ENCODE results near the gene URB1.

DNA sequence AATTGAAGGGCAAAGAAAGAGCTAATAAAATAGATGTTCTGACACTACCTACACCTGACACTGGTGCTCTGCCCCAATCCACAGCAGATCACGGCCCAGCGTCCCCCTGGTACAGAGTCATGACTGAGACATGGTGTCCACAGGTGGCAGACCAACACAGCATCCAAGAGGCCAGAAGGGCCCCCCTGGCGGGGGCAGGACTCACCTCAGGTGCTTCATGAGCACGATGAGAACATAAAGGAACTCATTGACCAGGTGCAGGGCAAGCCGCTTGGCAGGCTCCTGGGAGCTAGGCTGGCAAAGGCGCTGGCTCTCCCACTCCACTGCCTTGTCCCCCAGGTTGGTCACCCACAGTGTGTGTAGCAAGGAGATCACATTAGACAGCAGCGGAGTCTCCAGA, 73.8 kb downstream of the URB1 start:
- TF ChIP-seq POLR2A (IDR thresholded peaks at IDR 0.05), result no peak
- TF ChIP-seq, protein P1, sequence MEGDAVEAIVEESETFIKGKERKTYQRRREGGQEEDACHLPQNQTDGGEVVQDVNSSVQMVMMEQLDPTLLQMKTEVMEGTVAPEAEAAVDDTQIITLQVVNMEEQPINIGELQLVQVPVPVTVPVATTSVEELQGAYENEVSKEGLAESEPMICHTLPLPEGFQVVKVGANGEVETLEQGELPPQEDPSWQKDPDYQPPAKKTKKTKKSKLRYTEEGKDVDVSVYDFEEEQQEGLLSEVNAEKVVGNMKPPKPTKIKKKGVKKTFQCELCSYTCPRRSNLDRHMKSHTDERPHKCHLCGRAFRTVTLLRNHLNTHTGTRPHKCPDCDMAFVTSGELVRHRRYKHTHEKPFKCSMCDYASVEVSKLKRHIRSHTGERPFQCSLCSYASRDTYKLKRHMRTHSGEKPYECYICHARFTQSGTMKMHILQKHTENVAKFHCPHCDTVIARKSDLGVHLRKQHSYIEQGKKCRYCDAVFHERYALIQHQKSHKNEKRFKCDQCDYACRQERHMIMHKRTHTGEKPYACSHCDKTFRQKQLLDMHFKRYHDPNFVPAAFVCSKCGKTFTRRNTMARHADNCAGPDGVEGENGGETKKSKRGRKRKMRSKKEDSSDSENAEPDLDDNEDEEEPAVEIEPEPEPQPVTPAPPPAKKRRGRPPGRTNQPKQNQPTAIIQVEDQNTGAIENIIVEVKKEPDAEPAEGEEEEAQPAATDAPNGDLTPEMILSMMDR (IDR thresholded peaks at IDR 0.05), result no peak

Measured in heart left ventricle (tissue), 13 donors.